Fibroblast of skin of left biceps (primary cell): ENCODE results near the gene OPA3.
"Not testable (repeated sequence)": the region's sequence is repeated elsewhere in the genome, so short reads cannot be mapped to it uniquely, and the experiment has no call there.

Source experiments
- DNase-seq, 2 experiments: peaks; one replicate each; pipeline ENCODE4 v3.0.0-alpha.2; 2013; ENCODE audit warnings: low read depth in 2 of 2

The OPA3 gene

GRCh38 chr19:45584332-45585157 lies at the start of gene OPA3:
Gene OPA3, minus strand, starts transcription at chr19:45584802. Its CDS starts 38 bp downstream, at chr19:45584764.
- peak; percentile 99 to 100 for DNase-seq

GRCh38 chr19:45632468-45633196 lies 48.0 kb upstream of the OPA3 start:
- no peak for DNase-seq

- peak; percentile 80 to 83 for DNase-seq
Measured at GRCh38 chr19:45630463-45630862, 45.9 kb upstream of the OPA3 start.

- no peak for DNase-seq
Measured at GRCh38 chr19:45629704-45630103, 45.1 kb upstream of the OPA3 start.

GRCh38 chr19:45628219-45628618 lies 43.6 kb upstream of the OPA3 start:
- DNase-seq, result not testable (repeated sequence)

- DNase-seq, result no peak
Measured at GRCh38 chr19:45623984-45624383, 39.4 kb upstream of the OPA3 start.

GRCh38 chr19:45621976-45622503 lies 37.4 kb upstream of the OPA3 start:
- DNase-seq, result no peak

GRCh38 chr19:45621389-45621788 lies 36.8 kb upstream of the OPA3 start:
- no peak for DNase-seq

GRCh38 chr19:45616704-45617017 lies 32.1 kb upstream of the OPA3 start:
- DNase-seq, result no peak

- DNase-seq, result peak; percentile 71 to 73
Measured at GRCh38 chr19:45615795-45616703, 31.4 kb upstream of the OPA3 start.

- DNase-seq, result not testable (repeated sequence)
Measured at GRCh38 chr19:45615056-45615455, 30.5 kb upstream of the OPA3 start.

- peak; percentile 32 to 37 for DNase-seq
Measured at GRCh38 chr19:45613926-45614725, 29.5 kb upstream of the OPA3 start.

GRCh38 chr19:45608948-45609347 lies 24.3 kb upstream of the OPA3 start:
- no peak for DNase-seq

GRCh38 chr19:45607071-45608029 lies 22.7 kb upstream of the OPA3 start:
- peak in 1 of 2 experiments; percentile 27 for DNase-seq

- DNase-seq, result no peak
Measured at GRCh38 chr19:45601524-45602374, 17.1 kb upstream of the OPA3 start, which contains the start of gene GPR4. Gene GPR4, minus strand, starts transcription at chr19:45602212. Its CDS starts 10,346 bp downstream, at chr19:45591866.

GRCh38 chr19:45601115-45601514 lies 16.5 kb upstream of the OPA3 start:
- no peak for DNase-seq

- no peak for DNase-seq
Measured at GRCh38 chr19:45600340-45600885, 15.8 kb upstream of the OPA3 start.

GRCh38 chr19:45599286-45599685 lies 14.7 kb upstream of the OPA3 start:
- DNase-seq, result no peak
